ENCODE measurements around the gene SCAANT1.

Gene SCAANT1
- total RNA-seq: 0 to 1.7 (median 0.07) reads per million in 3 experiments

GRCh38 chr3:63911873-63912767, at the start of gene SCAANT1:
SCAANT1 (minus strand) TSS chr3:63912383.
- peak; percentile 81 for DNase-seq

- DNase-seq: peak; percentile 61
Observed at GRCh38 chr3:63961891-63962290, 49.7 kb upstream of the SCAANT1 start.

- no peak for DNase-seq
Observed at GRCh38 chr3:63960048-63960711, 48.0 kb upstream of the SCAANT1 start.

GRCh38 chr3:63959146-63959545, 47.0 kb upstream of the SCAANT1 start:
- DNase-seq: no peak

GRCh38 chr3:63955830-63956545, 43.8 kb upstream of the SCAANT1 start:
- no peak for DNase-seq

GRCh38 chr3:63955036-63955650, 43.0 kb upstream of the SCAANT1 start:
- no peak for DNase-seq

GRCh38 chr3:63954182-63954581, 42.0 kb upstream of the SCAANT1 start:
- DNase-seq: no peak

GRCh38 chr3:63952248-63952594, 40.0 kb upstream of the SCAANT1 start:
- no peak for DNase-seq

GRCh38 chr3:63951492-63952247, 39.5 kb upstream of the SCAANT1 start:
- DNase-seq: no peak

GRCh38 chr3:63950698-63951097, 38.5 kb upstream of the SCAANT1 start:
- DNase-seq: no peak

GRCh38 chr3:63949005-63949404, 36.8 kb upstream of the SCAANT1 start:
- DNase-seq: no peak

GRCh38 chr3:63947594-63947993, 35.4 kb upstream of the SCAANT1 start:
- no peak for DNase-seq

- DNase-seq: no peak
Observed at GRCh38 chr3:63946753-63947152, 34.6 kb upstream of the SCAANT1 start.

GRCh38 chr3:63945558-63946096, 33.4 kb upstream of the SCAANT1 start:
- DNase-seq: no peak

- DNase-seq: no peak
Observed at GRCh38 chr3:63943678-63944077, 31.5 kb upstream of the SCAANT1 start.

GRCh38 chr3:63942528-63942927, 30.3 kb upstream of the SCAANT1 start:
- no peak for DNase-seq

- DNase-seq: no peak
Observed at GRCh38 chr3:63940389-63940757, 28.2 kb upstream of the SCAANT1 start.

GRCh38 chr3:63937661-63938651, 25.8 kb upstream of the SCAANT1 start:
- DNase-seq: no peak

- no peak for DNase-seq
Observed at GRCh38 chr3:63936925-63937324, 24.7 kb upstream of the SCAANT1 start.

GRCh38 chr3:63934041-63934866, 22.1 kb upstream of the SCAANT1 start:
- peak; percentile 50 for DNase-seq

Measured in central memory CD4-positive, alpha-beta T cell (primary cell).